ENCODE results near the gene STIM2.
"Not testable (repeated sequence)": the region's sequence is repeated elsewhere in the genome, so short reads cannot be mapped to it uniquely, and the experiment has no call there.

Gene STIM2

DNA sequence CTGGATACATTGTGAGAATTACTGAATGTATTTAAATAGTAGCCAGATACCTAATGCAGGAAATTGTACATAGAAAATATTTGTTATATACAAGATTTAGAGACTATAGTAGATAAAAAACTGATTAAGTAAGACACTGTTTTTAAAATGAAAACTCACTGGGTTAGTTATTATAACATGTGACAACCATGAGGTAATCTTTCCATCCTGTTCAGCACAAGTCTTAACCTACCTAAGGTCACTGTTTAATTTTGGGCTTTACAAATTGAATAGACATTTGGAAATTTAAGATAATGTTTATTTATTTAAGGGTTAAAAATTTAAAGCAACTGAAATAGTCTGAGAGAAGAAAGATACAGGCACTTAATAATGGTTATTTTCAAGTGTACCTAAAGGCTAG is 102.1 kb downstream of the STIM2 start:
- no peak for DNase-seq
- Histone ChIP-seq H3K27me3 (no peaks in the 10 kb centered on the region), H3K36me3 (no peaks in the 10 kb centered on the region; the same call in 1 of the 2 replicates), H3K9me3 (no peaks in the 10 kb centered on the region), H3K4me3 (ENCODE audit: low read depth, low read length) (no peak overlapping the region), H3K4me1 (no peaks in the 10 kb centered on the region; the same call in 1 of the 2 replicates)
- TF ChIP-seq, protein P1, sequence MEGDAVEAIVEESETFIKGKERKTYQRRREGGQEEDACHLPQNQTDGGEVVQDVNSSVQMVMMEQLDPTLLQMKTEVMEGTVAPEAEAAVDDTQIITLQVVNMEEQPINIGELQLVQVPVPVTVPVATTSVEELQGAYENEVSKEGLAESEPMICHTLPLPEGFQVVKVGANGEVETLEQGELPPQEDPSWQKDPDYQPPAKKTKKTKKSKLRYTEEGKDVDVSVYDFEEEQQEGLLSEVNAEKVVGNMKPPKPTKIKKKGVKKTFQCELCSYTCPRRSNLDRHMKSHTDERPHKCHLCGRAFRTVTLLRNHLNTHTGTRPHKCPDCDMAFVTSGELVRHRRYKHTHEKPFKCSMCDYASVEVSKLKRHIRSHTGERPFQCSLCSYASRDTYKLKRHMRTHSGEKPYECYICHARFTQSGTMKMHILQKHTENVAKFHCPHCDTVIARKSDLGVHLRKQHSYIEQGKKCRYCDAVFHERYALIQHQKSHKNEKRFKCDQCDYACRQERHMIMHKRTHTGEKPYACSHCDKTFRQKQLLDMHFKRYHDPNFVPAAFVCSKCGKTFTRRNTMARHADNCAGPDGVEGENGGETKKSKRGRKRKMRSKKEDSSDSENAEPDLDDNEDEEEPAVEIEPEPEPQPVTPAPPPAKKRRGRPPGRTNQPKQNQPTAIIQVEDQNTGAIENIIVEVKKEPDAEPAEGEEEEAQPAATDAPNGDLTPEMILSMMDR (IDR thresholded peaks at IDR 0.05; ENCODE audit: low read depth, low read length), result no peak

DNA sequence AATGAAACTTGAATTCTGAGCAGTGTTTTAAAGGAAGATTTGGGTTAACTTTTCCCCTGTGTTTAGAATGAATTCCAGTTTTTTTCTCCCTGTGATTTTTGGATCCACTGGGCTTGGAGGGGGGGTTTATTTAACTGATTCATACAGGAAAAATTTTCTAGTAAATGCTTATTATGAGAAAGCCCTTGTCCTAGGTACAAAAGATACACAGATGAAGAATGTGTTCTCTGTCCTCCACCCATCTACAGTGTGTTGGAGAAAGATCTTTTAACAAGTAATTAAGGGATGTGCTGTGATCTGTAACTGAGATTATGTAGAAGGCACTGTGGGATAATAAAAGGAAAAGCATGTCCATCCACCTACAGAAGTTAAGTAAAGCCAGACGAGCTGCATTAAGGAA is 103.9 kb downstream of the STIM2 start:
- no peaks in the 10 kb centered on the region for H3K9me3 ChIP-seq
- no peaks in the 10 kb centered on the region for H3K36me3 ChIP-seq
- no peaks in the 10 kb centered on the region for H3K27me3 ChIP-seq
- no peak overlapping the region for H3K4me3 ChIP-seq (ENCODE audit: low read depth, low read length)
- no peaks in the 10 kb centered on the region; the same call in 1 of the 2 replicates for H3K4me1 ChIP-seq
- TF ChIP-seq, protein P1 (IDR thresholded peaks at IDR 0.05; ENCODE audit: low read depth, low read length), result no peak
- no peak for DNase-seq

DNA sequence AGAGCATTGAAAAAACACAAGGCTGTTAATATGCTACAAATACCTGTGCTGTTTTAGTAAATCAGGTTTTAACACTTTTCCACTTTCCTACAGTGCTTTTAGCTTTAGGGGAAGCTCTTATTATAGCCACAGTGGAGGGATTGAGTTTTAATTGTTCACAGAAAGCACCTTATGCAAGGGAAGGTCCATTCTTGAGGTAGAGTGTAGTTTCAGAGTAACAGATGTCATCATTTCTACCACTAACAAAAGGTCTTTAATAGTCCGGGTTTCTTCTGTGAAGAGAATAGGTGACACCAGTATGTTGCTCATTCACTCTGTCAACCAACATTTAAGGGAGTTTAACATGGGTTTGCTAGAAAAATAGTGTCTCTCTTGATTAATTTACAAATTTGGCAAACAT is 104.4 kb downstream of the STIM2 start:
- TF ChIP-seq, protein P1 (IDR thresholded peaks at IDR 0.05; ENCODE audit: low read depth, low read length), result no peak
- H3K9me3 ChIP-seq, result no peaks in the 10 kb centered on the region
- DNase-seq, result no peak
- no peak overlapping the region for H3K4me3 ChIP-seq (ENCODE audit: low read depth, low read length)
- no peaks in the 10 kb centered on the region for H3K27me3 ChIP-seq
- no peaks in the 10 kb centered on the region; the same call in 1 of the 2 replicates for H3K4me1 ChIP-seq
- H3K36me3 ChIP-seq, result no peaks in the 10 kb centered on the region

DNA sequence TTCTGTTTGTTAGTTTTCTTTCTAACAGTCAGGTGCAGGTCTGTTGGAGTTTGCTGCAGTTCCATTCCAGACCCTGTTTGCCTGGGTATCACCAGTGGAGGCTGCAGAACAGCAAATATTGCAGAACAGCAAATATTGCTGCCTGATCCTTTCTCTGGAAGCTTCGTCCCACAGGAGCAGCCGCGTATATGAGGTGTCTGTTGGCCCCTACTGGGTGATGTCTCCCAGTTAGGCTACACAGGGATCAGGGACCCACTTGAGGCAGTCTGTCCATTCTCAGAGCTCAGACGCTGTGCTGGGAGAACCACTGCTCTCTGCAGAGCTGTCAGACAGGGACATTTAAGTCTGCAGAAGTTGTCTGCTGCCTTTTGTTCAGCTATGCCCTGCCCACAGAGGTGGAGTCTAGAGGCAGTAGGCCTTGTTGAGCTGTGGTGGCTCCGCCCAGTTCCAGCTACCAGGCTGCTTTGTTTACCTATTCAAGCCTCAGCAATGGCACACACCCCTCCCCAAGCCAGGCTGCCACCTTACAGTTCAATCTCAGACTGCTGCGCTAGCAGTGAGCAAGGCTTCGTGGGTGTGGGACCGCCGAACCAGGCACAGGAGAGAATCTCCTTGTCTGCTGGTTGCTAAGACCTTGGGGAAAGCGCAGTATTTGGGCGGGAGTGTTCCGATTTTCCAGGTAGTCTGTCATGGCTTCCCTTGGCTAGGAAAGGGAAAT is 115.0 kb downstream of the STIM2 start:
- not testable (repeated sequence) for H3K4me1 ChIP-seq; H3K9me3 ChIP-seq; DNase-seq; H3K4me3 ChIP-seq (ENCODE audit: low read depth, low read length); H3K36me3 ChIP-seq; H3K27me3 ChIP-seq

DNA sequence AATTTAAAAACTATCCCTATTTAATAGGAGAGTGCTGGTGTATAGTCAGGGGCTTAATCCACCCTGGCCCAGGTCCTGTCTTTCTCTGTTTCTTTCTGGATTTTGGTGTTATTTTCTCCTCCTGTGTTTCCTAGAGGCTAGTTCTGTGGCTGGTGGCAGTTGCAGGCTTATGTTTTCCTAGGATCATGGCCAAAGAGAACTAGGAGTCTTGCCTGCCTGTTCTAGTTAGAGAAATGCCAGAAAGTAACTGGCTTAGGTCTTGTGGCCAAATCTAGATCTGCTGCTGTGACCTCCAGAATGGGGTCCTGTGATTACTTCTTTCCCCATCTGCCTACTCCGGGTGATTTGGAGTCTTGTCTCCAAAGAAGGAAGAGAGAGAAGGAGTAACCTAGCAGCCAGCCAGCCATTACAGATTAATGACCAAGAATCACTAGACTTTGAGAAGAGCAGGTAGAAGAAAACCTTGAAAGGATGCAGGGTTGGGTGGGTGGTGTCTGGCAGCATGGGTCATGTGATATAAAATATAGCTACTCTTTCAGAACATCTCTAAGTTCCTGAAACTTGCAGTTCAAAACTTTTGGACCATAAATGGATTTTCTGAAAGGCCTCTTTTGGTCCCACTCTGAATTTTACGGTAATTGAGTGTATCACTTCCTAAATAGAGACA is 117.9 kb downstream of the STIM2 start:
- no peaks in the 10 kb centered on the region for H3K9me3 ChIP-seq
- no peaks in the 10 kb centered on the region for H3K27me3 ChIP-seq
- TF ChIP-seq, protein P1 (IDR thresholded peaks at IDR 0.05; ENCODE audit: low read depth, low read length), result no peak
- H3K36me3 ChIP-seq, result no peaks in the 10 kb centered on the region
- DNase-seq, result no peak
- no peak overlapping the region for H3K4me3 ChIP-seq (ENCODE audit: low read depth, low read length)
- no peaks in the 10 kb centered on the region for H3K4me1 ChIP-seq

DNA sequence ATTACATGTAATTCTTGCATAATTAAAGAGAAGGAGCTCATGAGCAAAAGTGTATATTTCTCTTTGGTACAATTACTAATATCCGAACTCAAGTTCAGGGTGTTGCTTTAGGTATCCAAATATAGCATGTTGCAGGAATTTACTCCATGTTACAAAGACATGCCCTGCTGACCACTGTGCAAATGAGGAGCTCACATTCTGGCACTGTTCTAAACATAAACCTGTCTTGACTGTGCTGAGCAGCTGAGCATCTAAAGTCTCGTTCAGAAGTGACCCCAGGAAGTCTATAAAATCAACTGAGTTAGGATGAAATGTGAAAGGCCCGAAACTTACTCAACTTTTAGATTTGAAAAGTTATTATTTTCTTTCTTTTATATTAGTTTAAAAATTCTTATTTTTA is 124.3 kb downstream of the STIM2 start:
- Histone ChIP-seq H3K27me3 (no peaks in the 10 kb centered on the region), H3K4me3 (ENCODE audit: low read depth, low read length) (no peak overlapping the region), H3K4me1 (no peaks in the 10 kb centered on the region; the same call in 1 of the 2 replicates), H3K36me3 (no peaks in the 10 kb centered on the region), H3K9me3 (no peaks in the 10 kb centered on the region)
- no peak for DNase-seq
- TF ChIP-seq, protein P1 (IDR thresholded peaks at IDR 0.05; ENCODE audit: low read depth, low read length), result no peak

Data from BE2C (cell line).